MM.1S (cell line): Measurements from ENCODE around the gene RHOV.

Experiments
- CTCF ChIP-seq: fragments of 300-600 bp; sonication (generic); IDR thresholded peaks from 2 replicates; pipeline ENCODE4 v1.5.1; 2016; ENCODE audit warnings: antibody characterized with exemption, low read length, mixed read lengths
- EZH2phosphoT487 ChIP-seq: fragments of 300-600 bp; sonication (generic); IDR thresholded peaks from 2 replicates; pipeline ENCODE4 v1.6.1; 2018; ENCODE audit warnings: antibody characterized with exemption, low read length

GRCh38 chr15:40914486-40914885 lies 40.5 kb upstream of the RHOV start:
- TF ChIP-seq CTCF (peak; percentile 41), EZH2phosphoT487 (no peak)
